GM18909 (cell line): Measurements from ENCODE around the gene VOPP1.

Experiments
- ATAC-seq: cut with Tn5 transposase; IDR thresholded peaks from one replicate; pipeline ENCODE4 v1.9.1; 2021; ENCODE audit warnings: mild to moderate bottlenecking; ENCODE audit not compliant: unreplicated experiment, poor library complexity

Gene VOPP1

GRCh38 chr7:55557666-55558188 is 14.6 kb downstream of the VOPP1 start:
- peak; percentile 86 for ATAC-seq

- no peak for ATAC-seq
Measured at GRCh38 chr7:55556492-55556891, 15.8 kb downstream of the VOPP1 start.

GRCh38 chr7:55556031-55556430 is 16.3 kb downstream of the VOPP1 start:
- peak; percentile 34 for ATAC-seq

- no peak for ATAC-seq
Measured at GRCh38 chr7:55555160-55555559, 17.1 kb downstream of the VOPP1 start.

- no peak for ATAC-seq
Measured at GRCh38 chr7:55554038-55554437, 18.3 kb downstream of the VOPP1 start.

GRCh38 chr7:55553024-55553345 is 19.3 kb downstream of the VOPP1 start:
- ATAC-seq = no peak

- no peak for ATAC-seq
Measured at GRCh38 chr7:55552320-55553023, 19.8 kb downstream of the VOPP1 start.

- no peak for ATAC-seq
Measured at GRCh38 chr7:55550841-55551537, 21.3 kb downstream of the VOPP1 start.

- ATAC-seq = no peak
Measured at GRCh38 chr7:55550010-55550663, 22.2 kb downstream of the VOPP1 start.

- peak; percentile 47 for ATAC-seq
Measured at GRCh38 chr7:55549457-55549856, 22.8 kb downstream of the VOPP1 start.

GRCh38 chr7:55548295-55548731 is 24.0 kb downstream of the VOPP1 start:
- peak; percentile 54 for ATAC-seq

GRCh38 chr7:55546814-55547213 is 25.5 kb downstream of the VOPP1 start:
- ATAC-seq = peak; percentile 46

- no peak for ATAC-seq
Measured at GRCh38 chr7:55545496-55545895, 26.8 kb downstream of the VOPP1 start.

GRCh38 chr7:55540226-55540858 is 32.0 kb downstream of the VOPP1 start:
- no peak for ATAC-seq

GRCh38 chr7:55539380-55539779 is 32.9 kb downstream of the VOPP1 start:
- ATAC-seq = no peak

- ATAC-seq = no peak
Measured at GRCh38 chr7:55538538-55538937, 33.8 kb downstream of the VOPP1 start.

- ATAC-seq = no peak
Measured at GRCh38 chr7:55537458-55537990, 34.8 kb downstream of the VOPP1 start.

- ATAC-seq = no peak
Measured at GRCh38 chr7:55536619-55537457, 35.5 kb downstream of the VOPP1 start.

GRCh38 chr7:55535617-55536016 is 36.7 kb downstream of the VOPP1 start:
- ATAC-seq = no peak
